Right lobe of liver (tissue), 4 donors: Measurements from ENCODE around the gene MRGPRG.
"Not testable (repeated sequence)": the region's sequence is repeated elsewhere in the genome, so short reads cannot be mapped to it uniquely, and the experiment has no call there.

Experiments used
- POLR2A ChIP-seq: fragments of 450-650 bp; IDR thresholded peaks from one replicate; pipeline ENCODE4 v1.6.1; 2017; ENCODE audit warnings: antibody characterized with exemption, mild to moderate bottlenecking
- TF ChIP-seq, protein P1 (sequence below), 4 donors: fragments of 200-600 bp in 3 of 4; fragments of 450-650 bp in 1 of 4; IDR thresholded peaks; one replicate each; pipeline versions ENCODE4 v1.5.1 to v1.8.0; 2016 to 2022; ENCODE audit warnings: antibody characterized with exemption in 4 of 4, mild to moderate bottlenecking in 2 of 4
- donor health status: DM: no; HTN: no; CAD: no.
- donor health status: DM: no; HTN: no; CAD: no.
- donor health status: DM: no; HTN: yes; CAD: no.

DNA sequence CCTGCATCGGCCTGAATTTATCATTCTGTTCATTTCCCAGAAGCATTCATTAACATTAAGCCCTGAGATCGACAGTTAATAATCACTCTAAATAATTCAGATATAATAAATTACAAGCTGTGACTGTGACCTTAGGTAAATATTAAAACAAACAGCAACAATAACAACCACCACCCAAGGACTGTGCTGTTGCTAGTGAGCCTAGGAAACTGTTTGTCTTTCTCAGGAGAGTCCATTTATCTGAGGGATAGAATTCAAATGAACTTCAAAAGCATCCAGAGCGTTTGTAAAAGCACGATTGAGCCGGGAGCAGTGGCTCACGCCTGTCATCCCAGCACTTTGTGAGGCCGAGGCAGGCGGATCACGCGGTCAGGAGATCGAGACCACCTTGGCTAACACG lies 36.6 kb upstream of the MRGPRG start:
- TF ChIP-seq, protein P1, sequence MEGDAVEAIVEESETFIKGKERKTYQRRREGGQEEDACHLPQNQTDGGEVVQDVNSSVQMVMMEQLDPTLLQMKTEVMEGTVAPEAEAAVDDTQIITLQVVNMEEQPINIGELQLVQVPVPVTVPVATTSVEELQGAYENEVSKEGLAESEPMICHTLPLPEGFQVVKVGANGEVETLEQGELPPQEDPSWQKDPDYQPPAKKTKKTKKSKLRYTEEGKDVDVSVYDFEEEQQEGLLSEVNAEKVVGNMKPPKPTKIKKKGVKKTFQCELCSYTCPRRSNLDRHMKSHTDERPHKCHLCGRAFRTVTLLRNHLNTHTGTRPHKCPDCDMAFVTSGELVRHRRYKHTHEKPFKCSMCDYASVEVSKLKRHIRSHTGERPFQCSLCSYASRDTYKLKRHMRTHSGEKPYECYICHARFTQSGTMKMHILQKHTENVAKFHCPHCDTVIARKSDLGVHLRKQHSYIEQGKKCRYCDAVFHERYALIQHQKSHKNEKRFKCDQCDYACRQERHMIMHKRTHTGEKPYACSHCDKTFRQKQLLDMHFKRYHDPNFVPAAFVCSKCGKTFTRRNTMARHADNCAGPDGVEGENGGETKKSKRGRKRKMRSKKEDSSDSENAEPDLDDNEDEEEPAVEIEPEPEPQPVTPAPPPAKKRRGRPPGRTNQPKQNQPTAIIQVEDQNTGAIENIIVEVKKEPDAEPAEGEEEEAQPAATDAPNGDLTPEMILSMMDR (IDR thresholded peaks at IDR 0.05) = not testable (repeated sequence)
- TF ChIP-seq POLR2A = not testable (repeated sequence)
